Spleen (tissue), 7 donors: ENCODE data around the gene LOXL4.

Experiments
- CTCF ChIP-seq, 11 experiments: fragments of 200-600 bp in 7 of 11; fragments of 450-650 bp in 4 of 11; sonication (generic) in 4 of 11; IDR thresholded peaks in 8 of 11; conservative IDR thresholded peaks in 3 of 11; 1 replicate in 7 of 11; 2 replicates in 4 of 11; pipeline versions ENCODE4 v1.4.0 to v1.8.0; 2016 to 2021; ENCODE audit warnings: antibody characterized with exemption in 11 of 11, inconsistent platforms in 4 of 11, mild to moderate bottlenecking in 1 of 11
- POLR2A ChIP-seq, 3 donors: fragments of 450-650 bp; IDR thresholded peaks; one replicate each; pipeline ENCODE4 v1.5.1; 2017; ENCODE audit warnings: antibody characterized with exemption in 3 of 3, mild to moderate bottlenecking in 1 of 3
- donor health status: DM: no; HTN: no; CAD: no; lungs with moderate emphysema.
- donor health status: DM: no; HTN: no; CAD: no.
- donor health status: DM: no; HTN: no; CAD: no.

GRCh38 chr10:98260350-98260749 is 7.6 kb downstream of the LOXL4 start:
- TF ChIP-seq POLR2A (IDR thresholded peaks at IDR 0.05) (no peak), CTCF (IDR thresholded peaks at IDR 0.05 in 8 of 11, conservative IDR thresholded peaks at IDR 0.05 in 3 of 11) (no peak)
